ENCODE data around the gene ARHGEF4.

Gene ARHGEF4

DNA sequence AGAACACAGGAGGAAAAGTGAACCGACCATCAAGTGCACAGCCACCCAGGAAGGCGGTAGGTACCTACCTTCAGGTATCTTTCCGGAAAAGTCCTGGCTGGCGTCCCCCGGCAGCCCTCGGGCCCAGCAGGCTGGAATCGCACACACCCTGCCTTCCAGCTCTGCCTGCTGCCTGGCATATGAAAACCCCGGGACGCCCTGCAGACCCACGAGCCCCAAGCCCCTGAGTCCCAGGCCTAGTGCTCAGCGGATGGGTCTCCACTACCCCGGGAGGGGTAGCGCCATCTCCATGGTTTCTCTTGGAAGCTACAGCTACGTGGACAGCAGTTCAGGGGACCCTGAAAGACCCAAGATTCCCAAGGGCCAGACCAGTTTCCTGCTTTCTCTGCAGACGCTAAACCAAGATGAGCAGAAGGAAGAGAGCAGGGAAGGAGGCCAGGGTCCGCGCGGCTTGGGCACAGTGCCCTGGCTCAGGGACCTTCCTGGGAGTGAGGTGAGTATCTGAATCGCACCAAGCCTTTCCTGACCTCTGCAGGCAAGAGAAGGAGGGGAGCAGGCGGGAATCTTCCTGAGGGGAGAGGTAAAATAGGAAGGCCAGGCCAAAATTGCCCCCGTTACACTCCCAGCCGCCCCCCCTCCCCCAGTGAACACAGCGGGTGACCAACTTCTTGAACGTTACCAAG, 80.4 kb downstream of the ARHGEF4 start:
- Histone ChIP-seq H3K4me3 (ENCODE audit: insufficient read depth, low read depth, low read length) (no peak overlapping the region), H3K27me3 (ENCODE audit: control insufficient read depth, insufficient read depth, low read length, poor library complexity, severe bottlenecking) (no peaks in the 10 kb centered on the region), H3K27ac (ENCODE audit: insufficient read depth, low read depth, low read length, poor library complexity, severe bottlenecking) (no peak overlapping the region), H3K4me1 (ENCODE audit: control insufficient read depth, insufficient read depth, low read length) (peaks cover 3% of the 10 kb centered on the region), H3K9me3 (ENCODE audit: control insufficient read depth, low read length) (no peaks in the 10 kb centered on the region), H3K36me3 (ENCODE audit: control insufficient read depth, insufficient read depth, low read length) (no peaks in the 10 kb centered on the region)
- 92% methylated on average over 24 of the region's 24 CpGs for WGBS, 2 experiments

DNA sequence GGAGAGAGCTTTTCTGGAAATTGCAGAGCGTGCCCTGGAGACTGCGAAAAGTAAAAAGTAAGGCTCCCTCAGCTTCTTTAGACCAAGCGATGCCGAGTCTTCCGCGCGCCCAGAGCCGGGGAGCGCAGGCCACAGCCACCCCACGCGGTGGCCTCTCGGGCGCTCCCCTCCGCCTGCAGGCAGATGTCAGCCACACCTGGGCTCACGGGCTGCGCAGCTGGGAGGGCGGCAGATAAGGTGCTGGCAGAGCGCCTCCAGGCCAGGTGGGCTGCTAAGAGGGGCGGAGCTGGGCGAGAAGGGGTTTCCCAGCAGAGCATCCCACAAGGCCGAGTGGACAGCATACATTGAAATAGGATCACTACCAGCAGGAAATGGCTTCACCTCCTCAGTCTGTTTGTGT, 81.7 kb downstream of the ARHGEF4 start:
- 89 to 91% methylated on average over 21 of the region's 21 CpGs for WGBS, 2 experiments
- H3K27ac ChIP-seq (ENCODE audit: insufficient read depth, low read depth, low read length, poor library complexity, severe bottlenecking), result no peak overlapping the region
- H3K4me1 ChIP-seq (ENCODE audit: control insufficient read depth, insufficient read depth, low read length), result no peaks in the 10 kb centered on the region
- no peaks in the 10 kb centered on the region for H3K9me3 ChIP-seq (ENCODE audit: control insufficient read depth, low read length)
- no peaks in the 10 kb centered on the region for H3K36me3 ChIP-seq (ENCODE audit: control insufficient read depth, insufficient read depth, low read length)
- no peak overlapping the region for H3K4me3 ChIP-seq (ENCODE audit: insufficient read depth, low read depth, low read length)
- H3K27me3 ChIP-seq (ENCODE audit: control insufficient read depth, insufficient read depth, low read length, poor library complexity, severe bottlenecking), result no peaks in the 10 kb centered on the region

DNA sequence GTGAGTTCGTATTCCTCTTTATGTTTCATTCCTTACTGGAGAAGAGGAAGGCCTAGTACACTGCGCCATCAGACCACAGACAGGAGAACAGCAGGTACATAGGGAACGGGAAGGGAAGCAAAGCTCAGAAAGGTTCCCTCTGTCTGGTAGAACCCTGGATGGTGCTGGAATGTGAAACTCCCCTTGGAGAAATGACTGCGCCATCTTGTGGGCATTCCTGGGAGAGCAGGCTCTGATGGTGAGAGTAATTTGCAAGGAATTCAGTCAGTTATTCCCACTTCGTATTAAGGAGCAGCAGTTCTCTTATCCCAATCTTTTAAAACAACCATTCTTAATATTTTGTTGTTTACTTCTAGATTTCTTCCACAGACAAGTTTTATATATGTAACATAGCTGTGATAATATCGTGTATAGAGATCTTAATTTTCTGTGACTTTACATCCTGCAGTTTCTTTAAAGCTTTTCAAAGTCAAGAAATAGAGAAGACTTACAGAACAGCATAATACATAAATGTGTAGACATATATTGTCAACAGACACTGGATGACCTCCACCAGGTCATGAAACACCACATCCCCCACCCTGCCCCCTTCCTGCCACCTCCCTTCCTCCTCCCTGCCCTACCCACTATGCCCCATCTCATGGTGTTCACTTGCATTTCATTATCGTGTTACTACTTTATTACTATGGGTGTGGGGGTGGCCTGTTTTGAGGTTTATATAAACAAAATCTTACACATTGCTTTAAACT, 83.9 kb downstream of the ARHGEF4 start:
- no peak overlapping the region for H3K4me3 ChIP-seq (ENCODE audit: insufficient read depth, low read depth, low read length)
- H3K27ac ChIP-seq (ENCODE audit: insufficient read depth, low read depth, low read length, poor library complexity, severe bottlenecking), result no peak overlapping the region
- no peaks in the 10 kb centered on the region for H3K9me3 ChIP-seq (ENCODE audit: control insufficient read depth, low read length)
- WGBS, 2 experiments, result 35 to 39% methylated on average over 5 of the region's 7 CpGs
- no peaks in the 10 kb centered on the region for H3K4me1 ChIP-seq (ENCODE audit: control insufficient read depth, insufficient read depth, low read length)
- no peaks in the 10 kb centered on the region for H3K27me3 ChIP-seq (ENCODE audit: control insufficient read depth, insufficient read depth, low read length, poor library complexity, severe bottlenecking)
- H3K36me3 ChIP-seq (ENCODE audit: control insufficient read depth, insufficient read depth, low read length), result no peaks in the 10 kb centered on the region

DNA sequence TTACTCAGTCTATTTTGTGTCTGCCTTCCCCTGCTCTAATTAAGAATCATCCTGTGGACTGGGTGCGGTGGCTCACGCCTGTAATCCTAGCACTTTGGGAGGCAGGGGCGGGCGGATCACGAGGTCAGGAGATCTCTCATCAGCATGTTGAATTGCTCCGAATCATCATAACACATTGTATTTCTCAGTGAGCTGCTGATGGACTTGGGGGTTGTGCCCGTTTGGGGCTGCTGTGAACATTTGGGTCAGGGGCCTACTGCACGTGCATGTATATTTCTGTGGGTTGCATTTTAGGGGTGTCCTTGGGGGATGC, 84.4 kb downstream of the ARHGEF4 start:
- no peak overlapping the region for H3K27ac ChIP-seq (ENCODE audit: insufficient read depth, low read depth, low read length, poor library complexity, severe bottlenecking)
- H3K9me3 ChIP-seq (ENCODE audit: control insufficient read depth, low read length), result no peaks in the 10 kb centered on the region
- H3K4me3 ChIP-seq (ENCODE audit: insufficient read depth, low read depth, low read length), result no peak overlapping the region
- H3K27me3 ChIP-seq (ENCODE audit: control insufficient read depth, insufficient read depth, low read length, poor library complexity, severe bottlenecking), result no peaks in the 10 kb centered on the region
- H3K36me3 ChIP-seq (ENCODE audit: control insufficient read depth, insufficient read depth, low read length), result no peaks in the 10 kb centered on the region
- H3K4me1 ChIP-seq (ENCODE audit: control insufficient read depth, insufficient read depth, low read length), result no peaks in the 10 kb centered on the region
- WGBS, 2 experiments, result 90 to 93% methylated on average over 7 to 8 of the region's 8 CpGs

DNA sequence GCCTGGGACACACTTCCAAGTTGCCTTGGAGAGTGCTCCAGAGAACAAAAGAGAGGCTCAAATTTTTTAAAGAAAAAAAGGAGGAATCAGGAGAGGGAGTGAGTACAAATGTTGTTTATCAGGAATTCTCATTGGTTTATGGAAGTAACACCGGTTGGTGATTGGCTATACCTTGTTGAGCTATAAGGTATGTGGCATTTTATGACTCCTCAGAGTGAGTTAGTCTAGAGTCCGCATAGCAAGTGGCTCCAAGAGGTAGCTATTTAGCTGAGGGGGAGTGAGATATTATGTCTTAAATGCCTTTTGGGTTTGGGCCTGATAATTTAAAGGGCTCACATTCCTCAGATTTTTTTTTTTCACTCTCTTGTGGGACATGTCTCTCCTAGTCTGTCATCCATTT, 85.7 kb downstream of the ARHGEF4 start:
- 87 to 92% methylated on average over 2 of the region's 2 CpGs for WGBS, 2 experiments
- no peaks in the 10 kb centered on the region for H3K4me1 ChIP-seq (ENCODE audit: control insufficient read depth, insufficient read depth, low read length)
- no peaks in the 10 kb centered on the region for H3K9me3 ChIP-seq (ENCODE audit: control insufficient read depth, low read length)
- no peak overlapping the region for H3K27ac ChIP-seq (ENCODE audit: insufficient read depth, low read depth, low read length, poor library complexity, severe bottlenecking)
- no peaks in the 10 kb centered on the region for H3K27me3 ChIP-seq (ENCODE audit: control insufficient read depth, insufficient read depth, low read length, poor library complexity, severe bottlenecking)
- no peak overlapping the region for H3K4me3 ChIP-seq (ENCODE audit: insufficient read depth, low read depth, low read length)
- H3K36me3 ChIP-seq (ENCODE audit: control insufficient read depth, insufficient read depth, low read length), result peaks cover 3% of the 10 kb centered on the region

DNA sequence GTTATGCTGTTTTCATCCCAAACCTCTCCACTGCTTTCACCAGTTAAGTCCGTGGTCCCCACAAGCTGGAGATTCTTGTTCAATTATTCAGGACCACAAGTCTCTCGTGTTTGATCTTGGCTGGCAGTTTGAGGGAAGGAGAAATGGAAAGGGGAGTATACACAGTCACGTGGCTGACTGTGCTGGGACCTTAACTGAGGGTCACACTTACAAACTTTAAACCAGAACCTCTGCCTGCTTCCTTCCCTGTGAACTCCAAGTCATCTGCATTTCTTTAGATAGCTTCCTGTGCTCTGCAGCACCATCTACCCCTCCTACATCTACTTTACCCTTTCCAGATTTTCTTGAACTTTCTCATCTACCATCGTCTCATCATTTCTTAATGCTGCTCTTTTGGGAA, 91.7 kb downstream of the ARHGEF4 start:
- WGBS, 2 experiments, result 39 to 57% methylated on average over 4 of the region's 4 CpGs
- Histone ChIP-seq H3K4me3 (ENCODE audit: insufficient read depth, low read depth, low read length) (no peak overlapping the region), H3K27ac (ENCODE audit: insufficient read depth, low read depth, low read length, poor library complexity, severe bottlenecking) (no peak overlapping the region), H3K9me3 (ENCODE audit: control insufficient read depth, low read length) (no peaks in the 10 kb centered on the region), H3K36me3 (ENCODE audit: control insufficient read depth, insufficient read depth, low read length) (peaks cover 3% of the 10 kb centered on the region), H3K4me1 (ENCODE audit: control insufficient read depth, insufficient read depth, low read length) (no peaks in the 10 kb centered on the region), H3K27me3 (ENCODE audit: control insufficient read depth, insufficient read depth, low read length, poor library complexity, severe bottlenecking) (no peaks in the 10 kb centered on the region)

- Histone ChIP-seq H3K9me3 (ENCODE audit: control insufficient read depth, low read length) (no peaks in the 10 kb centered on the region), H3K27me3 (ENCODE audit: control insufficient read depth, insufficient read depth, low read length, poor library complexity, severe bottlenecking) (no peaks in the 10 kb centered on the region), H3K27ac (ENCODE audit: insufficient read depth, low read depth, low read length, poor library complexity, severe bottlenecking) (no peak overlapping the region), H3K4me1 (ENCODE audit: control insufficient read depth, insufficient read depth, low read length) (no peaks in the 10 kb centered on the region), H3K4me3 (ENCODE audit: insufficient read depth, low read depth, low read length) (no peak overlapping the region), H3K36me3 (ENCODE audit: control insufficient read depth, insufficient read depth, low read length) (peaks cover 3% of the 10 kb centered on the region)
- 91 to 95% methylated on average over 12 of the region's 12 CpGs for WGBS, 2 experiments
These were observed 94.3 kb downstream of the ARHGEF4 start for GRCh38 chr2:130930740-130931659.

- no peaks in the 10 kb centered on the region for H3K9me3 ChIP-seq (ENCODE audit: control insufficient read depth, low read length)
- no peak overlapping the region for H3K27ac ChIP-seq (ENCODE audit: insufficient read depth, low read depth, low read length, poor library complexity, severe bottlenecking)
- no peaks in the 10 kb centered on the region for H3K27me3 ChIP-seq (ENCODE audit: control insufficient read depth, insufficient read depth, low read length, poor library complexity, severe bottlenecking)
- H3K36me3 ChIP-seq (ENCODE audit: control insufficient read depth, insufficient read depth, low read length), result no peaks in the 10 kb centered on the region
- H3K4me1 ChIP-seq (ENCODE audit: control insufficient read depth, insufficient read depth, low read length), result no peaks in the 10 kb centered on the region
- no peak overlapping the region for H3K4me3 ChIP-seq (ENCODE audit: insufficient read depth, low read depth, low read length)
- 93 to 100% methylated on average over 1 of the region's 2 CpGs for WGBS, 2 experiments
These were observed 96.8 kb downstream of the ARHGEF4 start for GRCh38 chr2:130933501-130933900.

GRCh38 chr2:130936451-130936850, 99.7 kb downstream of the ARHGEF4 start:
- H3K27ac ChIP-seq (ENCODE audit: insufficient read depth, low read depth, low read length, poor library complexity, severe bottlenecking), result no peak overlapping the region
- no peaks in the 10 kb centered on the region for H3K9me3 ChIP-seq (ENCODE audit: control insufficient read depth, low read length)
- H3K27me3 ChIP-seq (ENCODE audit: control insufficient read depth, insufficient read depth, low read length, poor library complexity, severe bottlenecking), result no peaks in the 10 kb centered on the region
- H3K4me3 ChIP-seq (ENCODE audit: insufficient read depth, low read depth, low read length), result no peak overlapping the region
- H3K36me3 ChIP-seq (ENCODE audit: control insufficient read depth, insufficient read depth, low read length), result no peaks in the 10 kb centered on the region
- no peaks in the 10 kb centered on the region for H3K4me1 ChIP-seq (ENCODE audit: control insufficient read depth, insufficient read depth, low read length)

DNA sequence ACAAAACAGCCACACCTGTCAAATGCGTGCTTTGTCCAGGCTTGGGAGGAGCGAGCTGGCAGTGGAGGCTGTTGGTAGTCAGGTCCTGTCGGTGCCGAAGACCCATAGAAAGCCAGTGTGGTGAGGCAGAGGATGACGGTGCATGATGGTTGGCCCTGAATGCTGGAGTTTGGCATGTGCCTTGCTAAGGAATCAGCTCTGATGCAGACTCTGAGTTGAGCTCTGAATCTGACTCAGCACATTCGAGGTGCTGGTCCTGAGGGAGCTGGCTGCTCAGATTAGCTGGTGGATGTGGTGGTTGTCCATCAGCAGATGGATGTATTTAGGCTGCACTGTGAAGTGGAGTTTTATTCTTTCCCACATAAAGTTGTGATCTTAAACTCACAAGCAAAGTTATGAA, 111.3 kb downstream of the ARHGEF4 start:
- 96 to 98% methylated on average over 6 of the region's 6 CpGs for WGBS, 2 experiments
- H3K27ac ChIP-seq (ENCODE audit: insufficient read depth, low read depth, low read length, poor library complexity, severe bottlenecking), result no peak overlapping the region
- no peaks in the 10 kb centered on the region for H3K9me3 ChIP-seq (ENCODE audit: control insufficient read depth, low read length)
- H3K4me3 ChIP-seq (ENCODE audit: insufficient read depth, low read depth, low read length), result no peak overlapping the region
- no peaks in the 10 kb centered on the region for H3K4me1 ChIP-seq (ENCODE audit: control insufficient read depth, insufficient read depth, low read length)
- no peaks in the 10 kb centered on the region for H3K36me3 ChIP-seq (ENCODE audit: control insufficient read depth, insufficient read depth, low read length)
- no peaks in the 10 kb centered on the region for H3K27me3 ChIP-seq (ENCODE audit: control insufficient read depth, insufficient read depth, low read length, poor library complexity, severe bottlenecking)
